ENCODE measurements around the gene FNDC7. TPM values are rescaled to one million over a fixed set of nuclear protein-coding genes. Genes with fewer than 3 reads are reported as not detected.
"Not testable (repeated sequence)": the region's sequence is repeated elsewhere in the genome, so short reads cannot be mapped to it uniquely, and the experiment has no call there.

FNDC7 gene
- not detected for total RNA-seq
- long read RNA-seq: 0 reads

- no peak within 1 kb of the TSS for H3K4me3 ChIP-seq
- ATAC-seq (no peak), DNase-seq (no peak)
- no peak for TF ChIP-seq CTCF (IDR thresholded peaks at IDR 0.05)
- no peak within 1 kb of the TSS for H3K27ac ChIP-seq
- H3K9me3 ChIP-seq: no peaks in the 10 kb centered on the region
- no peaks in the 10 kb centered on the region for H3K4me1 ChIP-seq
- intact Hi-C loops (cut with DNase I): no loop called here
- H3K36me3 ChIP-seq: no peaks in the 10 kb centered on the region
- no peaks in the 10 kb centered on the region for H3K27me3 ChIP-seq
Observed at GRCh38 chr1:108712606-108713150, at the start of gene FNDC7. TSS of gene FNDC7 (plus strand) at chr1:108712908. CDS start at chr1:108712934, 26 bp downstream.

- Histone ChIP-seq H3K27me3 (no peaks in the 10 kb centered on the region), H3K4me3 (no peak overlapping the region), H3K9me3 (no peaks in the 10 kb centered on the region), H3K36me3 (no peaks in the 10 kb centered on the region), H3K4me1 (peaks cover 3% of the 10 kb centered on the region), H3K27ac (no peak overlapping the region)
- ATAC-seq: no peak
- intact Hi-C loops (cut with DNase I): no loop called here
- DNase-seq: no peak
- no peak for TF ChIP-seq CTCF (IDR thresholded peaks at IDR 0.05)
Observed at GRCh38 chr1:108663074-108663473, 49.6 kb upstream of the FNDC7 start.

- H3K9me3 ChIP-seq: no peaks in the 10 kb centered on the region
- no peak overlapping the region for H3K4me3 ChIP-seq
- H3K27ac ChIP-seq: no peak overlapping the region
- no peak for TF ChIP-seq CTCF (IDR thresholded peaks at IDR 0.05)
- intact Hi-C loops (cut with DNase I): no loop called here
- H3K36me3 ChIP-seq: no peaks in the 10 kb centered on the region
- no peak for ATAC-seq
- H3K4me1 ChIP-seq: peaks cover 1% of the 10 kb centered on the region
- DNase-seq: no peak
- H3K27me3 ChIP-seq: no peaks in the 10 kb centered on the region
Observed at GRCh38 chr1:108664481-108664880, 48.2 kb upstream of the FNDC7 start.

GRCh38 chr1:108665067-108665466 lies 47.6 kb upstream of the FNDC7 start:
- no peak for TF ChIP-seq CTCF (IDR thresholded peaks at IDR 0.05)
- Histone ChIP-seq H3K9me3 (no peaks in the 10 kb centered on the region), H3K4me3 (no peak overlapping the region), H3K4me1 (no peaks in the 10 kb centered on the region), H3K27me3 (no peaks in the 10 kb centered on the region), H3K36me3 (no peaks in the 10 kb centered on the region), H3K27ac (no peak overlapping the region)
- intact Hi-C loops (cut with DNase I): no loop called here
- no peak for DNase-seq
- no peak for ATAC-seq

GRCh38 chr1:108665771-108666170 lies 46.9 kb upstream of the FNDC7 start:
- Histone ChIP-seq H3K36me3 (no peaks in the 10 kb centered on the region), H3K27ac (no peak overlapping the region), H3K27me3 (no peaks in the 10 kb centered on the region), H3K9me3 (no peaks in the 10 kb centered on the region), H3K4me3 (no peak overlapping the region), H3K4me1 (no peaks in the 10 kb centered on the region)
- TF ChIP-seq CTCF (IDR thresholded peaks at IDR 0.05): no peak
- DNase-seq (no peak), ATAC-seq (no peak)
- intact Hi-C loops (cut with DNase I): no loop called here

- DNase-seq; H3K27me3 ChIP-seq; H3K36me3 ChIP-seq; ATAC-seq; intact Hi-C loops (cut with DNase I); H3K4me3 ChIP-seq; H3K9me3 ChIP-seq; H3K4me1 ChIP-seq; H3K27ac ChIP-seq: not testable (repeated sequence)
Observed at GRCh38 chr1:108667422-108667821, 45.3 kb upstream of the FNDC7 start.

All from upper lobe of right lung (tissue), 1 donor.